Body of pancreas (tissue), 4 donors: ENCODE results near the gene ALPL. TPM values are rescaled to one million over a fixed set of nuclear protein-coding genes. Genes with fewer than 3 reads are reported as not detected.

ENCODE experiments used
- ATAC-seq: fragments of 150-250 bp; one replicate; pipeline ENCODE4 v1.9.1; 2016
- DNase-seq, 4 donors: peaks; one replicate each; pipeline ENCODE4 v3.0.0-alpha.2; 2019
- H3K27ac ChIP-seq, 4 donors: fragments of 200-600 bp; sonication (generic); 1 replicate in 3 of 4; 2 replicates in 1 of 4; pipeline versions ENCODE4 v1.5.1 to v1.6.1; 2016 to 2019; ENCODE audit warnings: mild to moderate bottlenecking in 1 of 4, mixed read lengths in 1 of 4, moderate library complexity in 1 of 4
- H3K27me3 ChIP-seq, 2 donors: fragments of 200-600 bp; sonication (generic); one replicate each; pipeline ENCODE4 v1.6.0; 2016; ENCODE audit warnings: mild to moderate bottlenecking in 1 of 2
- H3K36me3 ChIP-seq, 2 donors: fragments of 200-600 bp; sonication (generic); replicated peaks in 1 of 2; 2 replicates each; pipeline ENCODE4 v1.5.1; 2016; ENCODE audit warnings: low read depth in 2 of 2; ENCODE audit not compliant: insufficient read depth in 1 of 2
- H3K4me1 ChIP-seq: fragments of 200-600 bp; sonication (generic); one replicate; pipeline ENCODE4 v1.6.0; 2016
- H3K4me3 ChIP-seq, 2 donors: fragments of 200-600 bp; sonication (generic); 1 replicate in 1 of 2; 2 replicates in 1 of 2; pipeline ENCODE4 v1.5.1; 2016 to 2019
- H3K9me3 ChIP-seq, 3 donors: fragments of 200-600 bp; sonication (generic); 1 replicate in 2 of 3; 2 replicates in 1 of 3; pipeline ENCODE4 v1.5.1; 2016
- CTCF ChIP-seq, 7 experiments: fragments of 450-650 bp in 4 of 7; fragments of 200-600 bp in 3 of 7; sonication (generic) in 3 of 7; IDR thresholded peaks; one replicate each; pipeline ENCODE4 v1.5.1; 2016 to 2019; ENCODE audit warnings: antibody characterized with exemption in 7 of 7
- POLR2A ChIP-seq, 3 donors: fragments of 450-650 bp; IDR thresholded peaks; one replicate each; pipeline ENCODE4 v1.6.1; 2016; ENCODE audit warnings: antibody characterized with exemption in 3 of 3, mild to moderate bottlenecking in 2 of 3
- WGBS, 2 donors: methylation state at CpG; one replicate each; pipeline ENCODE4 v1.1.5; 2017; 5-methylcytosine and 5-hydroxymethylcytosine counted together
- intact Hi-C: fragments of 100-400 bp; cut with DNase I; formaldehyde crosslinking; loops from one replicate; pipeline ENCODE4 v1.15.1; 2023
- total RNA-seq, 2 donors: library from RNA; depleted of rRNA; stranded (reverse); fragments of >200 nt; gene quantifications; one replicate each; pipeline ENCODE4 v1.1.0, GENCODE V29; 2016

Gene ALPL
- total RNA-seq, 2 donors from 2014 or later: 3.4 to 10.9 TPM

GRCh38 chr1:21530368-21531016 is 21.3 kb downstream of the ALPL start:
- H3K27ac ChIP-seq: no peak overlapping the region
- intact Hi-C loops: no loop called here
- H3K36me3 ChIP-seq: no peaks in the 10 kb centered on the region
- no peak overlapping the region for H3K4me3 ChIP-seq
- no peaks in the 10 kb centered on the region for H3K4me1 ChIP-seq
- no peaks in the 10 kb centered on the region for H3K27me3 ChIP-seq
- ATAC-seq (no peak), DNase-seq (no peak)
- 66 to 67% methylated on average over 7 of the region's 7 CpGs for WGBS, 2 donors
- no peak for TF ChIP-seq CTCF (IDR thresholded peaks at IDR 0.05)
- TF ChIP-seq POLR2A (IDR thresholded peaks at IDR 0.05): no peak
- no peaks in the 10 kb centered on the region for H3K9me3 ChIP-seq

- WGBS, 2 donors: 82 to 91% methylated on average over 5 of the region's 5 CpGs
Measured at GRCh38 chr1:21531241-21531640, 22.0 kb downstream of the ALPL start.

GRCh38 chr1:21532496-21532895 is 23.3 kb downstream of the ALPL start:
- intact Hi-C loops: no loop called here
- no peak for ATAC-seq
- WGBS, 2 donors: 72 to 77% methylated on average over 3 of the region's 3 CpGs
- Histone ChIP-seq H3K36me3 (no peaks in the 10 kb centered on the region), H3K27ac (no peak overlapping the region), H3K4me1 (peaks cover 4% of the 10 kb centered on the region), H3K4me3 (no peak overlapping the region), H3K9me3 (no peaks in the 10 kb centered on the region), H3K27me3 (no peaks in the 10 kb centered on the region)
- DNase-seq: no peak
- TF ChIP-seq CTCF (IDR thresholded peaks at IDR 0.05): no peak
- TF ChIP-seq POLR2A (IDR thresholded peaks at IDR 0.05): no peak

More at GRCh38 chr1:21531241-21531640, 22.0 kb downstream of the ALPL start:
- H3K27ac ChIP-seq: no peak overlapping the region
- ATAC-seq (no peak), DNase-seq (no peak)
- no peaks in the 10 kb centered on the region for H3K36me3 ChIP-seq
- H3K9me3 ChIP-seq: no peaks in the 10 kb centered on the region
- TF ChIP-seq POLR2A (IDR thresholded peaks at IDR 0.05) (no peak), CTCF (IDR thresholded peaks at IDR 0.05) (no peak)
- no peaks in the 10 kb centered on the region for H3K27me3 ChIP-seq
- intact Hi-C loops: no loop called here
- H3K4me1 ChIP-seq: no peaks in the 10 kb centered on the region
- no peak overlapping the region for H3K4me3 ChIP-seq

- ATAC-seq (no peak), DNase-seq (no peak)
- Histone ChIP-seq H3K36me3 (no peaks in the 10 kb centered on the region), H3K27ac (no peak overlapping the region), H3K4me1 (peaks cover 10% of the 10 kb centered on the region), H3K4me3 (no peak overlapping the region), H3K9me3 (no peaks in the 10 kb centered on the region), H3K27me3 (no peaks in the 10 kb centered on the region)
- 53 to 59% methylated on average over 4 of the region's 4 CpGs for WGBS, 2 donors
- no peak for TF ChIP-seq POLR2A (IDR thresholded peaks at IDR 0.05)
- no peak for TF ChIP-seq CTCF (IDR thresholded peaks at IDR 0.05)
- intact Hi-C loops: no loop called here
Measured at GRCh38 chr1:21532992-21533534, 23.8 kb downstream of the ALPL start.

GRCh38 chr1:21534146-21534545 is 24.9 kb downstream of the ALPL start:
- Histone ChIP-seq H3K9me3 (no peaks in the 10 kb centered on the region), H3K4me3 (no peak overlapping the region), H3K4me1 (peaks cover 16% of the 10 kb centered on the region), H3K27me3 (no peaks in the 10 kb centered on the region), H3K36me3 (no peaks in the 10 kb centered on the region), H3K27ac (no peak overlapping the region)
- TF ChIP-seq CTCF (IDR thresholded peaks at IDR 0.05) (no peak), POLR2A (IDR thresholded peaks at IDR 0.05) (no peak)
- ATAC-seq: no peak
- WGBS, 2 donors: 87 to 89% methylated on average over 5 of the region's 5 CpGs
- DNase-seq: no peak
- intact Hi-C loops: no loop called here
